ENCODE results near the gene NT5DC2.
A peak's percentile ranks its signal among the peaks of the same experiment; 100 is the strongest.

DNA sequence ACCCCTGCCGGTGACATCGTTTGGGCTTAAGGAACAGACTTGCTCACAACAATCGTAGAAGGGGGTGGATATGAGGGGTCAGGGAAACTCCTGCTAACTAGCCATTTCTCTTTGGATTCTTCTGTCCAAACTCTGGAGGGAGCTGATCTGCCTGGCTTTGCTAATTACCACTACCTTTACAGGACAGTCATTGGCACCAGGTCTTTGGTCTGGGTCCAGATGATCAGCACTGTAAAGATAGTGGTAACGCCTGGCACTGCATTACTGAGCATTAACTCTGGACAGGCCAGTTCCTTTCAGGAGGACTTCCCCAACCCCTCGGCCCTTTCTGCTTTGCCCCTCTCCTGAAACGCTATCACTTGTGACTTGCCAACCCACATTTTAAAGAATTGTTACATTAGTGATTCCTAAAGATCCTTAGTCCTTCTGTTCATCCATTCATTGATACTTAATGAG is 3.5 kb upstream of the NT5DC2 start:
- TF ChIP-seq POLR2A (IDR thresholded peaks at IDR 0.05) = no peak
- TF ChIP-seq, protein P1, sequence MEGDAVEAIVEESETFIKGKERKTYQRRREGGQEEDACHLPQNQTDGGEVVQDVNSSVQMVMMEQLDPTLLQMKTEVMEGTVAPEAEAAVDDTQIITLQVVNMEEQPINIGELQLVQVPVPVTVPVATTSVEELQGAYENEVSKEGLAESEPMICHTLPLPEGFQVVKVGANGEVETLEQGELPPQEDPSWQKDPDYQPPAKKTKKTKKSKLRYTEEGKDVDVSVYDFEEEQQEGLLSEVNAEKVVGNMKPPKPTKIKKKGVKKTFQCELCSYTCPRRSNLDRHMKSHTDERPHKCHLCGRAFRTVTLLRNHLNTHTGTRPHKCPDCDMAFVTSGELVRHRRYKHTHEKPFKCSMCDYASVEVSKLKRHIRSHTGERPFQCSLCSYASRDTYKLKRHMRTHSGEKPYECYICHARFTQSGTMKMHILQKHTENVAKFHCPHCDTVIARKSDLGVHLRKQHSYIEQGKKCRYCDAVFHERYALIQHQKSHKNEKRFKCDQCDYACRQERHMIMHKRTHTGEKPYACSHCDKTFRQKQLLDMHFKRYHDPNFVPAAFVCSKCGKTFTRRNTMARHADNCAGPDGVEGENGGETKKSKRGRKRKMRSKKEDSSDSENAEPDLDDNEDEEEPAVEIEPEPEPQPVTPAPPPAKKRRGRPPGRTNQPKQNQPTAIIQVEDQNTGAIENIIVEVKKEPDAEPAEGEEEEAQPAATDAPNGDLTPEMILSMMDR (IDR thresholded peaks at IDR 0.05) = peak in 1 of 4 experiments; percentile 11
